ENCODE results near the gene PRRC2B. TPM values are rescaled to one million over a fixed set of nuclear protein-coding genes. Genes with fewer than 3 reads are reported as not detected.
A peak's percentile ranks its signal among the peaks of the same experiment; 100 is the strongest.

The PRRC2B gene
- total and polyA plus RNA-seq, 11 donors, result 59.9 to 193 (median 118) TPM

DNA sequence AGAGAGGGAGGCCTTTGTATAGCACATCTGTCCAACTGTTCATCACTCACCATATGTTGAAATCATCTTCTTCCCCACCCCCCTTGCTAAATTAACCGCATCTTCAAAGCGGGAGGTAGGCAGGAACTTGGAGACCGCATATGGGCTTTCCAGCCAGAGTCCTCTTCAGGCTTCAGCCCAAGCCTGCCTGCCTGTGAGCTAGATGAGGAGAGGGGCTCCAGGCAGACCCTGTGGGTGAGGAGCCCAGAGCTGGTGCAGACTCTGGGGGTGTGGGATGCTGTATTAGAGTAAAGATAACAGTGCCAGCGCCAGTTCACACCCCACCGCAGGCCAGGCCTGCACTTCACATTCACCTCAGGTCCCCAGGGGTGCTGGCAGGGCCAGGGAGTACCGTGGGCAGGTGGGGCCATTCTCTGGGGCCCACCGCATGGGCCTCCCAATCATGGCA, 16.2 kb downstream of the PRRC2B start:
- intact Hi-C loops (cut with DNase I), result loop anchor here in 1 of 10 donors (5.0 kb wide), 1 partner anchor 38 kb away; no protein-coding TSS in a partner anchor
- H3K27me3 ChIP-seq, result no peaks in the 10 kb centered on the region
- H3K27ac ChIP-seq, result peak overlapping the region in 9 of 12 donors; percentile 17 to 86 (median 42)
- no peak for DNase-seq
- no peaks in the 10 kb centered on the region for H3K9me3 ChIP-seq
- no peak for TF ChIP-seq POLR2A (IDR thresholded peaks at IDR 0.05)
- ATAC-seq, result no peak
- H3K36me3 ChIP-seq, result peaks cover 0 to 8% (median 0%) of the 10 kb centered on the region in 9 donors
- no peak overlapping the region for H3K4me3 ChIP-seq
- WGBS, 4 donors, result 17 to 34% (median 29%) methylated on average over 6 to 7 of the region's 7 CpGs
- H3K4me1 ChIP-seq, result peaks cover 28 to 97% (median 83%) of the 10 kb centered on the region in 12 donors

DNA sequence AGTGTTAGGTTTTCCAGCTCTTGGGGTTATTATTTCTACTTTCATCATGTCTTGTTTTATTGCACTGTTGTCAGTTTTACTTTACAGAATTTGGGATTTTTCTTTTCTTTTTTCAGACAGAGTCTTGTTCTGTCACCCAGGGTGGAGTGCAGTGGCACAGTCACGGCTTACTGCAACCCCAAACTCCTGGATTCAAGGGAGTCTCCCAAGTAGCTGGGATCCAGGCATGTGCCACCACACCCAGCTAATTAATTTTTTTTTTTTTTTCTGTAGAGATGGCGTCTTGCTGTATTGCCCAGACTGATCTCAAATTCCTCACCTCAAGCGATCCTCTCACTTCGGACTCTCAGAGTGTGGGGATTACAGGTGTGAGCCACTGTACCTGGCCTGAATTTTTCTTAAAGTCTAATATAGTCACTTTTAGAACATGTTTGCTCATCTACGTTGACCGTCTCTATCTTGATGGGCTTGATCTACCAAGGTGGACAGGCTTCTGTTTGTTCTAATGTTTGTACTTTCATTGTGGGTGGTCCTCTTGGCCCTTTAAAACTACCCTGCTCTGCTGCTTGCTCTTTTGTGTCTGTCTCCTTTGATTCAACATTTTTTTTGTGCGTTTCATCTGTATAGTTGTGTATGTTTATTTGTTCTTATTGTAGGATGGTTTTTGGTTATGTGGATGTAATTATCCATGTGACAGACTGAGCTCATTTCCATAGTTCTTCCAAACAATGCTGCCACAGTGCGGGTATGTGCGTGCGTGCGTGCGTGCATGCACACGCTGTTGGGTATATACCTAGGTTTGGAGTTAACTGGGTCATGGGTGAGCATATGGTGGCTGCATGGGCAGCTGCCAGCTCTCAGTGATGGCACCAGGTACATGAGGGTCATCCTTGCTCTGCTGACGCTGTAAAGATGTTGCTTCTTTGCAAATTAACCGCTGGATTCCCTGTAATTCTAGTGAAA, 18.1 kb downstream of the PRRC2B start:
- TF ChIP-seq, protein P1, sequence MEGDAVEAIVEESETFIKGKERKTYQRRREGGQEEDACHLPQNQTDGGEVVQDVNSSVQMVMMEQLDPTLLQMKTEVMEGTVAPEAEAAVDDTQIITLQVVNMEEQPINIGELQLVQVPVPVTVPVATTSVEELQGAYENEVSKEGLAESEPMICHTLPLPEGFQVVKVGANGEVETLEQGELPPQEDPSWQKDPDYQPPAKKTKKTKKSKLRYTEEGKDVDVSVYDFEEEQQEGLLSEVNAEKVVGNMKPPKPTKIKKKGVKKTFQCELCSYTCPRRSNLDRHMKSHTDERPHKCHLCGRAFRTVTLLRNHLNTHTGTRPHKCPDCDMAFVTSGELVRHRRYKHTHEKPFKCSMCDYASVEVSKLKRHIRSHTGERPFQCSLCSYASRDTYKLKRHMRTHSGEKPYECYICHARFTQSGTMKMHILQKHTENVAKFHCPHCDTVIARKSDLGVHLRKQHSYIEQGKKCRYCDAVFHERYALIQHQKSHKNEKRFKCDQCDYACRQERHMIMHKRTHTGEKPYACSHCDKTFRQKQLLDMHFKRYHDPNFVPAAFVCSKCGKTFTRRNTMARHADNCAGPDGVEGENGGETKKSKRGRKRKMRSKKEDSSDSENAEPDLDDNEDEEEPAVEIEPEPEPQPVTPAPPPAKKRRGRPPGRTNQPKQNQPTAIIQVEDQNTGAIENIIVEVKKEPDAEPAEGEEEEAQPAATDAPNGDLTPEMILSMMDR (IDR thresholded peaks at IDR 0.05), result no peak
- no peak for TF ChIP-seq POLR2A (IDR thresholded peaks at IDR 0.05)
- DNase-seq, result no peak

DNA sequence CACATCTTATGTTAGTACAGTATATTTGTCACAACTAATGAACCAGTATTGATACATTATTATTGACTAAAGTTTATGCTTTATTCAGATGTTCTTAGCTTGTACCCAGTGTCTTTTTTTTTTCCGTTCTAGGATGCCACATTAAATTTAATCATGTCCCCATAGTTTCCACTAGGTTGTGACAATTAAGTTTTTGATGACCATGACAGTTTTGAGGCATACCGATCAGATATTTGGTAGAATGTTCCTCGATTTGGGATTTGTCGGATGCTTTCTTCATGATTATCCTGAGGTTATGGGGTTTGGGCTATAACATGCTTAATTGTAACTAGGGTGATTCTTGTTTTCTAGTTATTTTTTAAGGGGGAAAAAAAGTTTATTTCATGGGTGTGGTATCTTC, 22.6 kb downstream of the PRRC2B start:
- no peak for ATAC-seq

More for the DNA sequence above, 18.1 kb downstream of the PRRC2B start:
- H3K9me3 ChIP-seq, result no peaks in the 10 kb centered on the region
- peaks cover 19 to 97% (median 81%) of the 10 kb centered on the region in 12 donors for H3K4me1 ChIP-seq
- intact Hi-C loops (cut with DNase I), result loop anchor here in 1 of 10 donors (5.0 kb wide), 1 partner anchor 40 kb away; no protein-coding TSS in a partner anchor
- no peaks in the 10 kb centered on the region for H3K27me3 ChIP-seq
- WGBS, 4 donors, result 84 to 88% (median 86%) methylated on average over 15 of the region's 15 CpGs
- peak overlapping the region in 1 of 12 donors; percentile 53 for H3K27ac ChIP-seq
- no peak overlapping the region for H3K4me3 ChIP-seq
- ATAC-seq, result no peak
- peaks cover 0 to 8% (median 0%) of the 10 kb centered on the region in 9 donors for H3K36me3 ChIP-seq

DNA sequence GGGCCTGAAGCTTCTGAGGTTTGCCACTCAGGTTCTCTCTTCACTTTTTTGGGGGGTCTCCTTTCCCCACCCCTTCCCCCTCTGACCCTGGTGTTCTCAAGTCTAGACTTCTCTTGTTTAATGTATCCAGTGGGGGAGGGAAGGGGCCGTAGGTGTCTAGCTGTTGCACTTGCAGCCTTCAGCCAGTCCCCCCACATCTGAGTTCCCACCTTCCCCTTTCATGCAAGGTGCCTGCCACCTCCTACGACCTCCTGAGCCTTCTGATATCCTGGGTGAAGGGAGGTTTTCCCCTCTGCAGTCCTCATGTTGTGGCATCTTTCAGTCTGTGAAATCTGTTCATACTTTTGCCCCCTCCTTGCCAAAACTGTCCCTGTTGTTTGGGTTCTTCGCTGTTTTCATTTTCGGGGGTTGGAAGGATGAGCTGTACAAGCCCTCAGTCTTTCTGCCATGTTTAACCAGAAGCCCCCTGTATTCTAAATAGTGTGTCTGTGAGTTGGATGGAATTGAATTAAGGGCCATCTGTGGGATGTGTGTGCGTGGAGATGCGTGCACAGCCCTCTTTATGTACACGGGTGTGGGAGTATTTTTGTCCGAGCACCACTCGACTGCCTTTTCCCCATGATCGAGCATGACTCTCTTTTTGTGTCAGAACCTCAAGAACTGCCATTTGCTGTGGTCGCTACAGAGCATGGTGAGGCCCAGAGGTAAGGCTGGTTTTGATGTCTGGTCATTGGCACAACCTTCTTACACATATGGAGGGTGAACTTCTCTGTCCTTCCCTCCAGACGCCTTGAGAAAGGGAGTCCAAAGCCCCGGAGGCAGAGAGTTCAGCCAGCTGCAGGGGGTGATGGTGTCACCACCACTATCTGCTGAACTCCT, 23.6 kb downstream of the PRRC2B start:
- no peak for ATAC-seq
- TF ChIP-seq, protein P1 (IDR thresholded peaks at IDR 0.05), result no peak
- no peak for TF ChIP-seq POLR2A (IDR thresholded peaks at IDR 0.05)
- no peak overlapping the region for H3K4me3 ChIP-seq
- H3K27ac ChIP-seq, result peak overlapping the region in 7 of 12 donors; percentile 6 to 69 (median 41)
- no peaks in the 10 kb centered on the region for H3K27me3 ChIP-seq
- no peaks in the 10 kb centered on the region for H3K9me3 ChIP-seq
- H3K36me3 ChIP-seq, result peaks cover 0 to 21% (median 0%) of the 10 kb centered on the region in 9 donors
- intact Hi-C loops (cut with DNase I), result no loop called here
- 41 to 49% (median 45%) methylated on average over 13 of the region's 13 CpGs for WGBS, 4 donors
- peaks cover 28 to 99% (median 85%) of the 10 kb centered on the region in 12 donors for H3K4me1 ChIP-seq
- no peak for DNase-seq

More for the DNA sequence above, 22.6 kb downstream of the PRRC2B start:
- peaks cover 24 to 99% (median 84%) of the 10 kb centered on the region in 12 donors for H3K4me1 ChIP-seq
- no peak for DNase-seq
- H3K27ac ChIP-seq, result peak overlapping the region in 1 of 12 donors; percentile 69
- no peaks in the 10 kb centered on the region for H3K27me3 ChIP-seq
- WGBS, 4 donors, result 85 to 91% (median 87%) methylated on average over 4 of the region's 4 CpGs
- H3K9me3 ChIP-seq, result no peaks in the 10 kb centered on the region
- H3K36me3 ChIP-seq, result peaks cover 0 to 21% (median 0%) of the 10 kb centered on the region in 9 donors
- TF ChIP-seq, protein P1 (IDR thresholded peaks at IDR 0.05), result no peak
- no peak for TF ChIP-seq POLR2A (IDR thresholded peaks at IDR 0.05)
- no peak overlapping the region for H3K4me3 ChIP-seq
- intact Hi-C loops (cut with DNase I), result no loop called here
